Stimulated activated CD4-positive, alpha-beta T cell treated with anti-CD3 and anti-CD28 coated beads, TNF-alpha, amount 100 ng/mL, for 24 hours (primary cell): ENCODE results near the gene ASB1.

Experiments
- DNase-seq, 3 experiments: peaks; one replicate each; pipeline ENCODE4 v3.0.0-alpha.2; 2020; ENCODE audit warnings: low read depth in 3 of 3

Gene ASB1

GRCh38 chr2:238494573-238494961 lies 67.8 kb downstream of the ASB1 start:
- no peak for DNase-seq

- DNase-seq: no peak
These were observed 68.7 kb downstream of the ASB1 start for GRCh38 chr2:238495422-238495821.

GRCh38 chr2:238496756-238497609 lies 70.3 kb downstream of the ASB1 start:
- no peak for DNase-seq

- DNase-seq: no peak
These were observed 70.9 kb downstream of the ASB1 start for GRCh38 chr2:238497610-238498005.

GRCh38 chr2:238498188-238498587 lies 71.5 kb downstream of the ASB1 start:
- DNase-seq: no peak

- no peak for DNase-seq
These were observed 72.1 kb downstream of the ASB1 start for GRCh38 chr2:238498691-238499295.

- DNase-seq: no peak
These were observed 73.2 kb downstream of the ASB1 start for GRCh38 chr2:238499731-238500580.

- no peak for DNase-seq
These were observed 74.6 kb downstream of the ASB1 start for GRCh38 chr2:238501311-238501710.
